ENCODE results near the gene SLC27A4. TPM values are rescaled to one million over a fixed set of nuclear protein-coding genes. Genes with fewer than 3 reads are reported as not detected.

SLC27A4 gene
- total RNA-seq, 3 donors from 2014 or later: 51.3 to 59.0 (median 56.0) TPM

DNA sequence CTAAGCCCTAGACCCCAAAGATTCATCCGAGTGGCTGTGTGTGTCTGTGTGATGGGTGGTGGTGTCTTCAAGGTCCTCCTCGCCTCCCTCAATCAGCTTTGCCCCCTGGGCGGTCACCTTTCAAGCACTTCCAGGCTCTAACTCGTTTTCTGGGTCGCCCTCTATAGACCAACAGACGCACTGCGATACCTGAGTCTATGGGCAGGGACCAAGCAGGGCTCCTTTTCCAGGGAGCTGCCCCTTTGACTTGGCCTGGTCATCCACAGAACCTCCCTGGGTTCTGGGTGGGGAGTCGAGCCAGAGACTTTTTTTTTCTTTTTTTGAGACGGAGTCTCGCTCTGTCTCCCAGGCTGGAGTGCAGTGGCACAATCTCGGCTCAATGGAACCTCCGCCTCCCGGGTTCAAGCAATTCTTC is 1.1 kb downstream of the SLC27A4 start:
- peak; percentile 45 to 46 for ATAC-seq
- peak; percentile 57 for DNase-seq
- Mint-ChIP-seq H3K9me3 (no peaks in the 10 kb centered on the region), H3K4me1 (ENCODE audit: low read depth) (peaks cover 8% of the 10 kb centered on the region), H3K27me3 (ENCODE audit: low read depth) (no peaks in the 10 kb centered on the region), H3K4me3 (peak overlapping the region; percentile 92), H3K36me3 (ENCODE audit: insufficient read depth) (peaks cover 3% of the 10 kb centered on the region)

DNA sequence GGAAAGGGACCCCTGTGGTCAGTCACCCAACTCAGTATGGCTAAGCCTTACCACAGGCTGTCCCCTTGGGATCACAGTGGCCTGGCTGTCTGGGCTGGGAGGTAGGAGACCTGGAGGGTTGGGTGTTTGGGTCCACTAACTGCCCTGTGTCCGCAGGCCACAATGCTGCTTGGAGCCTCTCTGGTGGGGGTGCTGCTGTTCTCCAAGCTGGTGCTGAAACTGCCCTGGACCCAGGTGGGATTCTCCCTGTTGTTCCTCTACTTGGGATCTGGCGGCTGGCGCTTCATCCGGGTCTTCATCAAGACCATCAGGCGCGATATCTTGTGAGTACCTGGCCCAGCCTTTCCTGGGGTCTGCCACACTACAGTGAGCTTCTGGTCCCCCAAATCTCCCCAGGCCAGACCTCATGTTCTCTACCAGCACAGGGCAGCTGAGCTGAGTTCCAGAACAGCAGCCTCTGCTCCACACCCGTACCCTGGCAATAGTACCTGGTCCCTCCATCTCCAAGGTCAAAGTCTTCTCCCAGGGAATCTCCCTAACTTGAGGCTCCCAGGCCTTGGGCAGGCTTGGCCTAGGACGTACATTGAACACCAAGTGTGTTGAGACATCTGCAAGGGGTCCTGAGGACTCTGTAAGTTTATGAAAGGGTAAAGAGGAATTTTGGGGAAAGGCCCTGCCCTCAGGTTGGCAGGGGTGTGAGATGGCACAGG is 2.8 kb downstream of the SLC27A4 start:
- Mint-ChIP-seq H3K36me3 (ENCODE audit: insufficient read depth) (peaks cover 5% of the 10 kb centered on the region), H3K4me3 (no peak overlapping the region), H3K27me3 (ENCODE audit: low read depth) (no peaks in the 10 kb centered on the region), H3K4me1 (ENCODE audit: low read depth) (peaks cover 8% of the 10 kb centered on the region), H3K9me3 (no peaks in the 10 kb centered on the region)
- no peak for DNase-seq
- ATAC-seq: no peak

DNA sequence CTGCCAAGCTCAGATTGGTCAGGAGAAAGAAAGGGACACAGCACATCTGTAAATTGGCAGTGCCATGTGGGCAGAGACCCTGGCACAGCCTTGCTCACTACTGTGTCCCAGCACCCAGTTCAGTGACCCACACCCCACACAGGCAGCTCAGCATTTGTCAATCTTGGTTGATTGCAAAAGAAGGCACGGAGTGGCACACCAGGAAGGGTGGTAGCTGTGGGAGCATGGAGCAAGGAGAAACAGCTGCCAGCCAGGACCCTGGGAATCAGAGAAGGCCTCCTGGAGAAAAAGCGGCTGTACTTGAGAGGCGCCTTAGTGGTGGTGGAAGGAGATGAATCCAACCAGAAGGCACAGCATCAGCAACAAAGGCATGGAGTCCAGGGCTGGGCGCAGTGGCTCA is 3.5 kb downstream of the SLC27A4 start:
- DNase-seq: no peak
- ATAC-seq: no peak

DNA sequence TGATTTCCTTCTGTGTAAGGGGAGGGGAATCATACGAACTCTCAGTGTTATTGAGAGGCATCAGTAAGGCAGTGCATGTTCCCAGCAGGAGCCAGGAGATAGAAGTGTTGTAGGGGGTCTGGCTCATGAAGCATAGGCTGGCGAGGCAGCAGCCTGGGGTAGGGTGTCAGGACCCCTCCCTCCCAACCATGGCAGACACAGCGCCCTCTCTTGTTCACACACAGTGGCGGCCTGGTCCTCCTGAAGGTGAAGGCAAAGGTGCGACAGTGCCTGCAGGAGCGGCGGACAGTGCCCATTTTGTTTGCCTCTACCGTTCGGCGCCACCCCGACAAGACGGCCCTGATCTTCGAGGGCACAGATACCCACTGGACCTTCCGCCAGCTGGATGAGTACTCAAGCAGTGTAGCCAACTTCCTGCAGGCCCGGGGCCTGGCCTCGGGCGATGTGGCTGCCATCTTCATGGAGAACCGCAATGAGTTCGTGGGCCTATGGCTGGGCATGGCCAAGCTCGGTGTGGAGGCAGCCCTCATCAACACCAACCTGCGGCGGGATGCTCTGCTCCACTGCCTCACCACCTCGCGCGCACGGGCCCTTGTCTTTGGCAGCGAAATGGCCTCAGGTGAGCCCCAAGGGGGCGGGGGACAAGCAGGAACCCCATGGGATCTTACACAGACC is 4.7 kb downstream of the SLC27A4 start:
- Mint-ChIP-seq H3K9me3 (no peaks in the 10 kb centered on the region), H3K36me3 (ENCODE audit: insufficient read depth) (peaks cover 11% of the 10 kb centered on the region), H3K4me3 (no peak overlapping the region), H3K27me3 (ENCODE audit: low read depth) (no peaks in the 10 kb centered on the region), H3K4me1 (ENCODE audit: low read depth) (peaks cover 5% of the 10 kb centered on the region)
- ATAC-seq (no peak), DNase-seq (no peak)

More for the DNA sequence above, 3.5 kb downstream of the SLC27A4 start:
- H3K27me3 Mint-ChIP-seq (ENCODE audit: low read depth): no peaks in the 10 kb centered on the region
- H3K4me1 Mint-ChIP-seq (ENCODE audit: low read depth): peaks cover 8% of the 10 kb centered on the region
- H3K36me3 Mint-ChIP-seq (ENCODE audit: insufficient read depth): peaks cover 5% of the 10 kb centered on the region
- H3K9me3 Mint-ChIP-seq: no peaks in the 10 kb centered on the region
- H3K4me3 Mint-ChIP-seq: no peak overlapping the region

DNA sequence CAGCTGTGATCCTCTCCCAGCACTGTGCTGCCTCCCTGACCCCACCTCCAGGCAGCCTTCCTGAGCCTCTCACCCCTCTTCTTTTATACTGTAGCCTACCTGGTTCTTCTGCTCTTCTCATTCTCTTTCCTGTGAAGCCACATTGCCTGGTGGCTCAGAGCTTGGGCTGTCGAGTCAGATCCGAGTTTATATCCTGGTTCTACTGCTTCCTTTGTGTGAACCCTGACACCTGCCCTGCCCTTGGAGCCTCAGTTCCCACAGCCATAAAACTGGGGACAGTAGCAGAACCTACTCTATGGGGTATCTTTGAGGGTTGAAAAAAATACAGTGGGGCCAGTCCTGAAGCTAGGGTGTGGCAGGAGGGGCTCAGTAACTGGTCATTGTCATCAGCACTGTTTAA is 8.8 kb downstream of the SLC27A4 start:
- ATAC-seq (no peak), DNase-seq (no peak)
- Mint-ChIP-seq H3K36me3 (ENCODE audit: insufficient read depth) (peaks cover 16% of the 10 kb centered on the region), H3K9me3 (no peaks in the 10 kb centered on the region), H3K4me3 (no peak overlapping the region), H3K27me3 (ENCODE audit: low read depth) (no peaks in the 10 kb centered on the region), H3K4me1 (ENCODE audit: low read depth) (no peaks in the 10 kb centered on the region)

DNA sequence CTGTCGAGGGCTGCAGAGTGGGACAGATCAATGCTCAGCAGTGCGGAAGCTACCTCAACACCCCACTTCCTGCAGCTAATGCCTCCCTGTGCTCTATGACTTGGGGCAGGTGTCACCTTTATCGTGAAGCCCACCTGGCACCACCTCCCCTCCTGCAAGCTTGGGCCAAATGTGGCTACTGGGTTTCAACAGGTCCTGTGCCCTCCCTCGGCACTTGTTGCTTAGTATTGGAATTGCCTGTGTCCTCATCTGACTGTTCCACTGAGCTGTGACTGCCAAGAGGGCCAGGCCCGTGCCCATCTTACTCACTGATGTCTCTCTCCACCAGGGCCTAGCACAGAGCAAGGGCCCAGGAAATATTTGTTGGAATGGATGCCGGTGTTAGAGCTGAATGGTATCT is 9.4 kb downstream of the SLC27A4 start:
- Mint-ChIP-seq H3K27me3 (ENCODE audit: low read depth) (no peaks in the 10 kb centered on the region), H3K9me3 (no peaks in the 10 kb centered on the region), H3K4me1 (ENCODE audit: low read depth) (no peaks in the 10 kb centered on the region), H3K4me3 (no peak overlapping the region), H3K36me3 (ENCODE audit: insufficient read depth) (peaks cover 17% of the 10 kb centered on the region)
- ATAC-seq: no peak
- no peak for DNase-seq

DNA sequence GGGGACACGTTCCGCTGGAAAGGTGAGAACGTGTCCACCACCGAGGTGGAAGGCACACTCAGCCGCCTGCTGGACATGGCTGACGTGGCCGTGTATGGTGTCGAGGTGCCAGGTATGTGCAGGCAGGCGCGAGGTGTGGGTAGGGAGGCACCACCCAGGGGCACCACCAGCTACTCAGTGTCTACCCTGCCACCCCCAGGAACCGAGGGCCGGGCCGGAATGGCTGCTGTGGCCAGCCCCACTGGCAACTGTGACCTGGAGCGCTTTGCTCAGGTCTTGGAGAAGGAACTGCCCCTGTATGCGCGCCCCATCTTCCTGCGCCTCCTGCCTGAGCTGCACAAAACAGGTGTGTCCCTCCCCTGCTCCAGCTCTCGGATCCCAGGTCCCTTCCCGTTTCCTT is 15.1 kb downstream of the SLC27A4 start:
- Mint-ChIP-seq H3K27me3 (ENCODE audit: low read depth) (no peaks in the 10 kb centered on the region), H3K9me3 (no peaks in the 10 kb centered on the region), H3K4me3 (no peak overlapping the region), H3K36me3 (ENCODE audit: insufficient read depth) (peaks cover 16% of the 10 kb centered on the region), H3K4me1 (ENCODE audit: low read depth) (no peaks in the 10 kb centered on the region)
- no peak for ATAC-seq
- DNase-seq: no peak

DNA sequence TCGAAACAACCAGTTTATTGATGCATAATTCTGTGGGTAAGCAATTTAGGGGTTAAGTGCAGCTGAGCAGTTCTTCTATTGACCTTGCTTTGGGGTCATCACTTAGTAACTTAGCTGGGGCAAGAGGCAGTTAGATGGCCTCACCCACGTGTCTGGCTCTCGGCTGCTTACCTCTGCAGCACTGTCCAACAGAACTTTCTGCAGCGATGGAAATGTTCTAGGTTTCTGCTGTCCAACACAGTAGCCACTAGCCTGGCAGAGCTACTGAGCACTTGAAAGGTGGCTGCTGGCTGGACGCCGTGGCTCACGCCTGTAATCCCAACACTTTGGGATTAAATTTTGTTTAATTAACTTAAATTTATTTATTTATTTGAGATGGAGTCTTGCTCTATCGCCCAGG is 17.8 kb downstream of the SLC27A4 start:
- H3K4me3 Mint-ChIP-seq: no peak overlapping the region
- no peaks in the 10 kb centered on the region for H3K9me3 Mint-ChIP-seq
- no peaks in the 10 kb centered on the region for H3K27me3 Mint-ChIP-seq (ENCODE audit: low read depth)
- H3K36me3 Mint-ChIP-seq (ENCODE audit: insufficient read depth): peaks cover 13% of the 10 kb centered on the region
- DNase-seq: no peak
- H3K4me1 Mint-ChIP-seq (ENCODE audit: low read depth): peaks cover 5% of the 10 kb centered on the region
- no peak for ATAC-seq

DNA sequence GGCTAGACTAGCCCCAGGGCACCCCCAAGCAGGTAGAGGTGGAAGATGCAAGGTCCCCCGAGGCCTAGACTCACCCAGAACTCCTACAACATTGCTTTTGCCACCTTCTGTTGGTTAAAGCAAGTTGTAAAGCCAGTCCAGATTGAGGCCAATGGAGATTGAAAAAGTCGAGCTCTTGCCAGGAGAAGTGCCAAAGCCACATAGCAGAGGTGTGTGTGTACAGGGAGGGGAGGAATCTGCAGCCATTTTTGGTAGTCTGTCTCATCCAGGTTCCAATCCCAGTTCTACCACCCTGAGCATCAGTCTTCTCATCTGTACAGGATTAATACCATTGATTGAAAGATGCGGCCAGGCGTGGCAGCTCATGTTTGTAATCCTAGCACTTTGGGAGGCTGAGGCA is 18.5 kb downstream of the SLC27A4 start:
- ATAC-seq (no peak), DNase-seq (no peak)
- H3K4me1 Mint-ChIP-seq (ENCODE audit: low read depth): peaks cover 5% of the 10 kb centered on the region
- H3K9me3 Mint-ChIP-seq: no peaks in the 10 kb centered on the region
- peaks cover 13% of the 10 kb centered on the region for H3K36me3 Mint-ChIP-seq (ENCODE audit: insufficient read depth)
- H3K4me3 Mint-ChIP-seq: no peak overlapping the region
- no peaks in the 10 kb centered on the region for H3K27me3 Mint-ChIP-seq (ENCODE audit: low read depth)

DNA sequence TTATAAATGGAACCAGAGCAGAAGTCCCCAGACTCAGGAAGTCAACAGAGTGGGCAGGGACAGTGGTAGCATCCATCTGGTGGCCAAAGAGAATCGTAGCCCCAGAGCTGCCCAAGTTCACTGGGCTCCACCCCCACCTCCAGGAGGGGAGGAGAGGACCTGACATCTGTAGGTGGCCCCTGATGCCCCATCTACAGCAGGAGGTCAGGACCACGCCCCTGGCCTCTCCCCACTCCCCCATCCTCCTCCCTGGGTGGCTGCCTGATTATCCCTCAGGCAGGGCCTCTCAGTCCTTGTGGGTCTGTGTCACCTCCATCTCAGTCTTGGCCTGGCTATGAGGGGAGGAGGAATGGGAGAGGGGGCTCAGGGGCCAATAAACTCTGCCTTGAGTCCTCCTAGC is 20.5 kb downstream of the SLC27A4 start:
- no peaks in the 10 kb centered on the region for H3K9me3 Mint-ChIP-seq
- H3K36me3 Mint-ChIP-seq (ENCODE audit: insufficient read depth): peaks cover 8% of the 10 kb centered on the region
- no peak overlapping the region for H3K4me3 Mint-ChIP-seq
- no peaks in the 10 kb centered on the region for H3K27me3 Mint-ChIP-seq (ENCODE audit: low read depth)
- no peak for ATAC-seq
- no peak for DNase-seq
- H3K4me1 Mint-ChIP-seq (ENCODE audit: low read depth): peaks cover 5% of the 10 kb centered on the region

DNA sequence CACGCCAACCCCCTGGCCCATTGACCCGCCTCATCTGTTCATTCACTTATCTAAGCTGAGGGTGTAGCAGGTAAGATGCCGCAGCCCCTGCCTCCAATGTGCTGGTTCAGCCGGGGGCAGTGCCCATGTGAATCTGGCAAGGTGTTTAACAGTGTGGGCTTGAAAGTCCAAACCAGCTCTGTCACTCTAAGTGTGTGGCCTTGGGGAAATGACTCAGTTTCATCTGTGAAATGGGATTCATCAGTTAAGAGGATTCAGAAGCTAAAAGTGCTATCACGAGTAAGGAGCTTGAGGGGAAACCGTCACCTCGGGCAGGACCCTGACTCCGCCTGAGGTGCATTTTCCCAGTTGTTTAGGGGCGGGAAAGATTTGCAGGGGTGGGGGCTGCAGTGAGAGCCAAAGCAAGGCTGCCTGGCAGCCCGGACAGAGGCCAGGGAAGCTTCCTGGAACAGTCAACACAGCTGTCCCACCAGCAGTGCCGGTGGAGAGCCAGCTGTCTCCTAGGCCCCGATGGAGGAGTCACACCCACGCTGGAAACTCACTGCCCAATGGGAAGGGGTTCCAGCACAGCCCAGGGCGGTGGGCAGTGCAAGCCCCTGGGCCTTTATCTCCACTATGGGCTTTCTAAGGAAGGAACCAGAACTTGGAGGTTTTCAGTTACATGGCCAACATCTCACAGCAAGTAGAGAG is 21.1 kb downstream of the SLC27A4 start:
- peak in 1 of 2 donors; percentile 11 for ATAC-seq
- H3K27me3 Mint-ChIP-seq (ENCODE audit: low read depth): no peaks in the 10 kb centered on the region

DNA sequence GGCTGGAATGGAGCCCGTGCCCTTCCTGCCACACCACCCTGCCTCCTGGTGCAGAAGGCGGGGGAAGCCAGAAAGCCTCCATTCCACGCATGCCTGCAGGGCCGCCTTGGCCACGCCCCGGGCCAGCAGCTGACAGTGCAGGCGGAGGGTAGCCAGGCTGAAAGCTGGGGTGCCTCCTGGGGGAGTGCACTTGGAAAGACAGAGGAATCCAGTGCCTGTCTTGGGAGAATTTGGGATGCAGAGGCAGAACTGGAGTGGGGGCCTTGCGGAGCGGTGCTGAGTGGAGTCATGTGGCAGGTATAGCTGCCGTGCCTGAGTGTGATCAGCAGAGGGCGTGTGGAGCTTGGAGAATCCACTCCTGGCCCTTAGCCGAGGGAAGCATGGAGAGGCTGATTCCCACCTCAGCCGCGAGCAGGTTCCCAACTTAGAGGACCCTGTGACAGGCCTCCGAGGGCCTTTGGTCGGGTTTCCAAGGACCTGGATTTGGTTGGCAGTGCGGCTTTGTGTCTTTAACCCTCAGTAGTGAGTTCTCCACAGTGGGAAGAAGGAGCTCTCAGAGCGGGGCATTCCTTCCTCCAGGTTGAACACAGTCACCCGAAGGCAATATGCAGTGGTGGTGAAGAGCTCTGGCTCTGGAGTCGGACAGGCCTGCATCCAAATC is 21.8 kb downstream of the SLC27A4 start:
- Mint-ChIP-seq H3K9me3 (no peaks in the 10 kb centered on the region), H3K36me3 (ENCODE audit: insufficient read depth) (peaks cover 3% of the 10 kb centered on the region), H3K27me3 (ENCODE audit: low read depth) (peaks cover 2% of the 10 kb centered on the region), H3K4me1 (ENCODE audit: low read depth) (peaks cover 5% of the 10 kb centered on the region), H3K4me3 (peak overlapping the region; percentile 75)
- DNase-seq (peak; percentile 62), ATAC-seq (peak; percentile 83 to 86)

More for the DNA sequence above, 21.1 kb downstream of the SLC27A4 start:
- Mint-ChIP-seq H3K9me3 (no peaks in the 10 kb centered on the region), H3K36me3 (ENCODE audit: insufficient read depth) (peaks cover 3% of the 10 kb centered on the region), H3K4me3 (peak overlapping the region; percentile 75), H3K4me1 (ENCODE audit: low read depth) (peaks cover 5% of the 10 kb centered on the region)
- no peak for DNase-seq

DNA sequence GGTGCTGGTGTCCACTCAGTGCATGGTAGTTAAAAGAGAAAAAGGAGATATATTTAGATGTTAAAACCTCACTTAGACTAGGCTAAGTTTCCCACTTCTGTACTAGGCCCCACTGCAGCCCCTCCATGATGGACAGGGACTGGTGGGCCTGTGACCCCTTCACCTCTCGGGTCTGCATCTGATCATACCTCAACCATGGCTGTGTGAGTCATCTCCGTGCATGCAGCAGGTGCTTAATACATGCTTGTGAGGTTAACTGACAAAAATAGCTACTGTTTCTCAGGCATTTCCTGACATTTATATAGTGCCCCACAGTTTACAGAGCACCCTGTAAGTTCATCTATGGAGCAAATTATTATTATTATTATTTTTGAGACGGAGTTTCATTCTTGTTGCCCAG is 22.4 kb downstream of the SLC27A4 start:
- peaks cover 3% of the 10 kb centered on the region for H3K27me3 Mint-ChIP-seq (ENCODE audit: low read depth)
- H3K9me3 Mint-ChIP-seq: no peaks in the 10 kb centered on the region
- DNase-seq: no peak
- no peak for ATAC-seq
- H3K4me1 Mint-ChIP-seq (ENCODE audit: low read depth): peaks cover 5% of the 10 kb centered on the region
- peaks cover 3% of the 10 kb centered on the region for H3K36me3 Mint-ChIP-seq (ENCODE audit: insufficient read depth)
- H3K4me3 Mint-ChIP-seq: no peak overlapping the region

DNA sequence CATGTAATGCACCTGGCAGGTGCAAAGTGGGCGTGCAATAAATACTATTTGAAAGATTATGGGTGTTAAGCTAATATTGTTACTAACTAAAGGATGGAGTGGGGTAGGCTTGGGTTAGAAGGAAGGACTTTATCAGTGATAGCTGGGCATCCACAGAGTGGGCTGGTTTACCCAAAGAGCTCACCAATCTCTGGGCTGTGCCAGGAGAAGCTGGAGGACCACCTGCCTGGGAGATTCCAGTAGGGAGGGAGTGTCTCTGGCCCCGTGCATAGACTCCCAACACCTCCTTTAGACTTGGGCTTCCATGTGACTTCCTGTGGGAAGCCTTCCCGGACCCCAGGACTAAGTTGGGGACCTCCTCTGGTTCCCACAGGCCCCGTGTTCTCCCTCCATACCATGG is 25.2 kb downstream of the SLC27A4 start:
- Mint-ChIP-seq H3K4me1 (ENCODE audit: low read depth) (peaks cover 10% of the 10 kb centered on the region), H3K36me3 (ENCODE audit: insufficient read depth) (peaks cover 3% of the 10 kb centered on the region), H3K27me3 (ENCODE audit: low read depth) (peaks cover 3% of the 10 kb centered on the region), H3K9me3 (no peaks in the 10 kb centered on the region), H3K4me3 (no peak overlapping the region)
- ATAC-seq (no peak), DNase-seq (no peak)

Data from activated T-cell treated with anti-CD3 and anti-CD28 coated beads, Interleukin-2, amount 50 U/mL, for 4 hours (primary cell).